ENCODE results near the gene RHOD. TPM values are rescaled to one million over a fixed set of nuclear protein-coding genes. Genes with fewer than 3 reads are reported as not detected.

Gene RHOD
- total and polyA plus RNA-seq, 10 of the 15 experiments (the other 5 are each of a cell fraction or from before 2014, with no cell fraction given) = 0.15 to 2.6 (median 1.9) TPM; not detected in 2

- TF ChIP-seq BMI1 (IDR thresholded peaks at IDR 0.05; ENCODE audit: borderline replicate concordance) = no peak
- TF ChIP-seq BACH1 (IDR thresholded peaks at IDR 0.05; ENCODE audit: borderline replicate concordance) = no peak
These were observed 3.5 kb downstream of the RHOD start (continued) for GRCh38 chr11:67060111-67060522.

GRCh38 chr11:67062526-67063373 is 6.1 kb downstream of the RHOD start:
- ChIA-PET RAD21 (ENCODE audit: unreplicated experiment) (no interaction called here), SMC1A (ENCODE audit: uncharacterized antibody, unreplicated experiment) (no interaction called here), POLR2A (interaction anchor here (1.5 kb wide), 1 partner anchor 10 kb away, joined by 4 read pairs; no protein-coding TSS in a partner anchor), CTCF (no interaction called here)
- no peaks in the 10 kb centered on the region for H3K9me3 ChIP-seq (replicated peaks; ENCODE audit: control insufficient read depth, insufficient read depth, low read length)
- no TSS peak for BruUV-seq (replicated peaks)
- FAIRE-seq (no peak), DNase-seq (ENCODE audit: low read depth, low spot score) (no peak), ATAC-seq (no peak)
- in situ Hi-C loops (cut with MboI) (no loop called here), intact Hi-C loops (cut with micrococcal nuclease; ENCODE audit: unreplicated experiment) (no loop called here)
- H3K27ac ChIP-seq (ENCODE audit: control insufficient read depth, insufficient read depth) = no peak overlapping the region
- H3K36me3 ChIP-seq (ENCODE audit: control insufficient read depth in 2 of 2, insufficient read depth in 2 of 2, low read length in 1 of 2) = no peaks in the 10 kb centered on the region
- no peaks in the 10 kb centered on the region for H3K79me2 ChIP-seq (ENCODE audit: control insufficient read depth, insufficient read depth, low read length)
- no peaks in the 10 kb centered on the region for H3K27me3 ChIP-seq (replicated peaks in 1 of 2; ENCODE audit: control insufficient read depth in 2 of 2, insufficient read depth in 2 of 2, low read length in 1 of 2)
- no peak overlapping the region for H3K9ac ChIP-seq (ENCODE audit: control insufficient read depth, insufficient read depth, low read length)
- 60% methylated on average over 12 of the region's 13 CpGs for WGBS (ENCODE audit: insufficient coverage, insufficient replicate concordance, low lambda C conversion rate, missing lambda C conversion rate)
- H3K4me2 ChIP-seq (ENCODE audit: control insufficient read depth, insufficient read depth) = no peak overlapping the region
- no peaks in the 10 kb centered on the region for H3K4me1 ChIP-seq (ENCODE audit: control insufficient read depth, insufficient read depth, low read length)
- H2AFZ ChIP-seq (ENCODE audit: control insufficient read depth, low read depth, low read length) = no peak overlapping the region
- no peaks in the 10 kb centered on the region for H4K20me1 ChIP-seq (ENCODE audit: control insufficient read depth, insufficient read depth)
- H3K4me3 ChIP-seq = no peak overlapping the region
- TF ChIP-seq MLLT1 (IDR thresholded peaks at IDR 0.05) (no peak), EP300 (IDR thresholded peaks at IDR 0.05; ENCODE audit: borderline replicate concordance in 1 of 2, control insufficient read depth in 1 of 2, low read depth in 2 of 2, low read length in 2 of 2) (no peak), USF1 (IDR thresholded peaks at IDR 0.05; ENCODE audit: borderline replicate concordance, extremely low read length, insufficient read depth, low read depth, low read length) (no peak), CUX1 (IDR thresholded peaks at IDR 0.05; ENCODE audit: insufficient replicate concordance, low read depth, low read length) (no peak), CEBPZ (IDR thresholded peaks at IDR 0.05; ENCODE audit: low read depth, low read length) (no peak)
